DMS 273 treated with DMSO at 0.1 percent for 48 hours (cell line): Measurements from ENCODE around the gene APOO.

ENCODE experiments used
- DNase-seq: peaks from one replicate; lab custom pipeline; 2025; lab: John Stamatoyannopoulos, UW

The APOO gene

GRCh38 chrX:23784470-23785331, 123.0 kb downstream of the APOO start:
- no peak for DNase-seq

- no peak for DNase-seq
These were observed 123.9 kb downstream of the APOO start for GRCh38 chrX:23783589-23784469.
